Coronary artery (tissue), 2 donors: ENCODE measurements around the gene MRFAP1L1.
A peak's percentile ranks its signal among the peaks of the same experiment; 100 is the strongest.

Source experiments
- DNase-seq: peaks from one replicate; pipeline ENCODE4 v3.0.0-alpha.2; 2017; ENCODE audit warnings: low spot score
- H3K27ac ChIP-seq, 2 donors: fragments of 200-600 bp; sonication (generic); one replicate each; pipeline ENCODE4 v1.5.1; 2016 to 2019
- H3K4me3 ChIP-seq: fragments of 200-600 bp; sonication (generic); 2 replicates; pipeline ENCODE4 v1.5.1; 2016; ENCODE audit warnings: mild to moderate bottlenecking, moderate library complexity
- TF ChIP-seq, protein P1 (sequence below): fragments of 200-600 bp; sonication (generic); IDR thresholded peaks from one replicate; pipeline ENCODE4 v1.5.1; 2019; ENCODE audit warnings: antibody characterized with exemption

MRFAP1L1 gene

DNA sequence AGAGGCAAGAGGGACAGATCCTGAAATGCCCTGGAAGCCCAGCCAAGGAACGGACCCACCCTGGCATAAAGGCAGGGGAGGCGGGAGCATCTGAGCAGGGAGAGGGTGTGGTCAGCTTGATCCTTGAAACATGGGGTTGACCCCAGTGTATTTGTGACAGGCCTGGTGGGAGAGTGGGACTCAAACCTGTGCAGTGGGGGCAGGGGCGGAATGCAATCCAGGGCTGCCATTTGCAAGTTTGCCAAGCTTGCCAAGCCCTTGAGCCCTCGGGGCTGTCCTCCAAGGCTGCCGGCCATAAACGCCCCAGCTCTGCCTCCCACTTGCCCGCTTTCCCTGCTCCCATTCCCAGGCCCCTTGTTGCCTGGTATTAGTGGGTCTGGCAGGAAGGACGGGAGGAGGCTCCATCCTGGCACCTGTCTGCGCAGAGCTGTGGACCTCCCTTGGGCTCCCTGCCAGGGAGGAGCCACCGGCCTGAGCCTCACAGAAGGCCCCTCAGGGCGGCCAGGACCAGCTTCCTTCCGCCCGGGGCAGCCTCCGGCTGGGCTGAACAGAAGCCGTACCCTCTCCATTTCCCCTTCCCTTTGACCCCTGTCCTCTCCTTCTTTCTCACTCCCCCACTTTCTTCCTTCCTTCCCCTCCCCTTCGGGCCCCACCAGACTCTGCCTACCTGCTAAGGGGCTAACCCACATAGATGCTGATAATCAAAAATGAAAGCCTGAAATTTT lies 15.3 kb downstream of the MRFAP1L1 start:
- Histone ChIP-seq H3K4me3 (no peak overlapping the region), H3K27ac (no peak overlapping the region)
- TF ChIP-seq, protein P1, sequence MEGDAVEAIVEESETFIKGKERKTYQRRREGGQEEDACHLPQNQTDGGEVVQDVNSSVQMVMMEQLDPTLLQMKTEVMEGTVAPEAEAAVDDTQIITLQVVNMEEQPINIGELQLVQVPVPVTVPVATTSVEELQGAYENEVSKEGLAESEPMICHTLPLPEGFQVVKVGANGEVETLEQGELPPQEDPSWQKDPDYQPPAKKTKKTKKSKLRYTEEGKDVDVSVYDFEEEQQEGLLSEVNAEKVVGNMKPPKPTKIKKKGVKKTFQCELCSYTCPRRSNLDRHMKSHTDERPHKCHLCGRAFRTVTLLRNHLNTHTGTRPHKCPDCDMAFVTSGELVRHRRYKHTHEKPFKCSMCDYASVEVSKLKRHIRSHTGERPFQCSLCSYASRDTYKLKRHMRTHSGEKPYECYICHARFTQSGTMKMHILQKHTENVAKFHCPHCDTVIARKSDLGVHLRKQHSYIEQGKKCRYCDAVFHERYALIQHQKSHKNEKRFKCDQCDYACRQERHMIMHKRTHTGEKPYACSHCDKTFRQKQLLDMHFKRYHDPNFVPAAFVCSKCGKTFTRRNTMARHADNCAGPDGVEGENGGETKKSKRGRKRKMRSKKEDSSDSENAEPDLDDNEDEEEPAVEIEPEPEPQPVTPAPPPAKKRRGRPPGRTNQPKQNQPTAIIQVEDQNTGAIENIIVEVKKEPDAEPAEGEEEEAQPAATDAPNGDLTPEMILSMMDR, result no peak
- DNase-seq, result no peak

DNA sequence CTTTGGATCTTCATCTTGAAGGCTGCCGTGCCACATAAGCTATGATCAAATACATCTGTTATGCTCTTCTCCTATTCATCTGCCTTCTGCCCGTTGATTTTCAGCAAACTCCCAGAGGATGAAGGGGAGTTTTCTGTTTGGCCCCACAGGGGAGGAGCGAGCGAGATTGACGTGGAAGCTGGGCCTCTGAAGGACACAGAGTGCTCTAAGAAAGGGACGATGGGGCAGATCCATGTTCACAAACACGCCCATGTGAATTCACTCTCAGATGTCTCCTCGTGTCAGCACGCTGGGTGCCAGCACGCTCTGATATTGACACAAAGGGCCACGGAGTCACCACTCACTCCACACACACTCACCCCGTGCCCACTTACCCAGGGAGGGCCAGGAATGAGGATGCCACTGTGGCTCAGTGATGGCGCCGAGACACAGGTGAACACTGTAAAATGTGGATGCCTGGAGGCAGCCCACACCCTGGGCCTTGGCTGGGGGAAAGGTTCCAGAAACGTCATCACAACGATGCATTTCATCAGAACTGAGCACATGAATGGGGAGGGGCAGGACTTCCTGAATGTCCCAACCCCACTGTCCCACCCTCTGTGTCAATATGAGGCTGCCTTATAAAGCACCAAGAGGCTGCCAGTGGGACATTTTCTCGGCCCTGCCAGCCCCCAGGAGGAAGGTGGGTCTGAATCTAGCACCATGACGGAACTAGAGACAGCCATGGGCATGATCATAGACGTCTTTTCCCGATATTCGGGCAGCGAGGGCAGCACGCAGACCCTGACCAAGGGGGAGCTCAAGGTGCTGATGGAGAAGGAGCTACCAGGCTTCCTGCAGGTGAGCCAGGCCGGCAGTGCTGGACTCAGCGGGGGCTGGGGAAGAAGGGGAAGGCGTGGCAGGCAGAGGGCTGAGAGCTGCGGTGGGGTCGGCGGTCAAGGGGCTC lies 16.2 kb downstream of the MRFAP1L1 start, which contains the start of gene S100P:
S100P (plus strand) TSS at position 648 of the 946 bp plus-strand sequence; CDS start at position 703, 55 bp downstream.
- H3K27ac ChIP-seq, result no peak within 1 kb of the TSS
- DNase-seq, result no peak

DNA sequence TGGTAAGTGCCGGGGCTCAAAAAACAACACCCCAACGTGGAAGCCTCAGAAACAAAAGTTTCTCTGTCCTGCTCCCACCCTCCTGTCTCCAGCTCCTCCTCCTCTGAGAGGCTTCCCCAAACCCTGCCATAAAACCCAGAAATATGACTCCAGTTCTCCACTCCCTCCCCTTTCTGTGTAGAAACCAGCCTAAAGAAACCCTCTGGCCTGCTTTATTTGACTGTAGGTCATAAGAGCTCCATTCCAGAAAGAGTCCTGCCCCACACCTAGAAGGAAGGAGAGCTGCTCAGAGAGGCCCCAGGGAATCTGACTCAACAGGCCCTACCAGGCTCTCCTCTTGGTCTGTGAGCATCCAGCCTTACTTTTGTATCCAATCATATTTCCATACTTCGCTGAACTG lies 16.9 kb downstream of the MRFAP1L1 start:
- no peak overlapping the region for H3K27ac ChIP-seq
- TF ChIP-seq, protein P1, result no peak
- H3K4me3 ChIP-seq, result no peak overlapping the region
- no peak for DNase-seq

More for the DNA sequence above, 16.2 kb downstream of the MRFAP1L1 start, which contains the start of gene S100P:
- TF ChIP-seq, protein P1, result no peak
- no peak within 1 kb of the TSS for H3K4me3 ChIP-seq

DNA sequence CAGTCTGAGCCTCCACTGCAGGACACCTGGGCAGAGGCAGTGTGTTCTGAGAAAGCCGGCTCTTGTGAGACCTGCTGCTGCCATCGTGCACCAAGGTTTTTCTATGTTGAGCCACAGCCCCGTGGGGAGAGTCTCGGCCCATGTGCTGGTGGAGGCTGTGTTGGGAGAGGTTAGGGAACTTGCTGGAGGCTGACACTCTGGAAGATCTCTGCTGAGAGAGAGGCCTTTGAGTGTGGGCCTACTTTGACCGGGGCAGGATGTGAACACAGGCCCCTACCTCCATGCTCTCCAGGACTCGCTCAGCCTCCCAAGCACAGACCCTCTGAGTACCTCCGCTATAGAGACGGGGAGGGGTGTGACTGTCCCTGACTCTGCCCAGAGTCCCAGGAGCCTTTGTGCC lies 17.3 kb downstream of the MRFAP1L1 start:
- no peak overlapping the region for H3K4me3 ChIP-seq
- TF ChIP-seq, protein P1, result no peak
- H3K27ac ChIP-seq, result no peak overlapping the region
- no peak for DNase-seq

DNA sequence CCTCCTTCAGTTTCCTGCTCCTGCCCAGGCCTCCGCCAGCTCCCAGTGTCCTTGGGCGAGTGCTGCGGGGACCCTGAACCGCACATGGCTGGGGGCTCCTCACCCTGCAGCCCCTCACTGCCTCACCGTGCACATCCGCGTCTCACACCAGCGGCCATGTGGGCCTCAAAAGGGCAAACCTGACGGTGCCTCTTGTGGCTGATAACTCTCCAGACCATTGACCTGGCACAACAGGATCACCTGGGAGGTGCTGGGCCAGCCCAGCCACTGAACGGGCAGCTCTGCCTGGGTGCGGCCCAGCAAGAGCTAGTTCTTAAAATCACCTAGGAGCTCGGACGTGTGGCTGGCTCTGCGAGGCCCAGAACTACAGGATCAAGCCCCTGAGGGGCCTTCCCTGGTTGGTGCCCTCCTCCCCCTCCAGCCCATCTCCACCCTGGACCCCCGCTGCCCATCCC lies 20.1 kb downstream of the MRFAP1L1 start:
- DNase-seq, result no peak
- no peak overlapping the region for H3K4me3 ChIP-seq
- TF ChIP-seq, protein P1, result no peak
- H3K27ac ChIP-seq, result peak overlapping the region in 1 of 2 donors; percentile 25

DNA sequence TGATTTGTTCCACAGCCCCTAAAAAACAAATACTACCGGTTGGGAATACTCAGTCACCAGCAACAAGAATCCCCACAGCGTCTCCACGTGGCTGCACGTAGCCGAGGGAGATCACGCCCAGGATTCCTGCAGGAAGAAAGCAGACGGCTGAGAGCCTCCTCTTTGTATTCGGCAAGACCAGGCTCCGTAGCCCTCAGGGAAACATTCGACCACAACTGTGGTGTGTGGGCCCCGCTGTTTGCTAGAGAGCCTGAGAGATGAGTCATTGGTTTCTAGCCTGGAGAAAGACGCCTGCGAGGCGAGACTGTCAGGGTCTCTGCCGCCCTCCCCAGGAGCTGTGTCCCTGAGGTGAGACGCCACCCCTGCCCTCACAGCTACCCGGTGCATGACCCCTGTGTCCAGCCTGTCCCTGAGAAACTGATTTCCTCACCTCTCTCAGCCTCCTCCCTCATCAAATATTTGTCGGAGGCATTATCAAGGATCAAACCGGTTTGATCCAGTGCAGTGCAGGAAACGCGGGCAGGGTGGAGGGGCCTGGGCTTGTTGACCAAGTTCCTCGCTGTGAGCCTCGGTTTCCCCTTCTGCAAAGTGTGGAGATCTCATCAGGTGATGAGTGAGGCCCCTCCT lies 20.7 kb downstream of the MRFAP1L1 start:
- peak overlapping the region in 1 of 2 donors; percentile 25 for H3K27ac ChIP-seq
- DNase-seq, result no peak
- TF ChIP-seq, protein P1, result no peak
- H3K4me3 ChIP-seq, result peak overlapping the region; percentile 25
